Islet precursor cell (in vitro differentiated cells): ENCODE measurements around the gene PHACTR1.
A peak's percentile ranks its signal among the peaks of the same experiment; 100 is the strongest.

Experiments
- DNase-seq: peaks from one replicate; pipeline ENCODE4 v3.0.0-alpha.2; 2018

PHACTR1 gene

DNA sequence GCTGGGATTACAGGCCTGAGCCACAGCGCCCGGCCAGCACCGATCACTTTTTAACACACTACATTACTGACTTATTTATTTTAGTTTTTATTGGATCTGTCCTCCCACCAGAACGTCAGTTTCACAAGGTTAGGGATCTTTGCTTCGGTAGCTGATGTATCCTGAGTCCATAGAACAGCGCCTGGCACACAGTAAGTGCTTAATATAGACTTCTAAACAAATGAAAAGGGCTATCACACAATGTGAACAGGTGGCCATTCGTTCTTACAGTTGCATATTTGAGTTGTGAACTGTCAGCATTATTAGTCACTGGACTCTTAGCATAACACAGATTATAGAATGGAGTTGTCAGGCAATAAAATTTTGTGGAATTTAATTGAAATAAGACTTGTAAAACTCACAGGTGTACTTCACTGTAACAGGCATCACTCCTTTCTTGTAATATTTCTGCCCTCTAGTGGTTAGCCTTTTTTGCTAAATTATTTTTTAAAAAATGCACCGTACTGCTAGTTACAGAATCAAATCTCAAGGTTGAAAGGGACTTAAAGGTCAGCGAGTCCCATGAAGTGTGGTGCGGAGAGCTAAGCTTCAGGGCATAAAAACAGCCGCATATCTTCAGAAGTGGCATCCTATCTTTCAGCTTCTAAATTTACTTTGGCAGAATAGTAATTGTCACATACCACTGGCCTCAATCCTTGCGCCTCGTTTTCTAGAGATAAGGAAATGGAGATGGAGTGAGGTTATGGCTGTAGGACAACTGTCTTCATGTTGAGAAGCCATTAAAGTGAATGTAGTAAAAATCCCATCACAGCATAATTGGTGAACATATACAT lies 615.2 kb downstream of the PHACTR1 start:
- no peak for DNase-seq

DNA sequence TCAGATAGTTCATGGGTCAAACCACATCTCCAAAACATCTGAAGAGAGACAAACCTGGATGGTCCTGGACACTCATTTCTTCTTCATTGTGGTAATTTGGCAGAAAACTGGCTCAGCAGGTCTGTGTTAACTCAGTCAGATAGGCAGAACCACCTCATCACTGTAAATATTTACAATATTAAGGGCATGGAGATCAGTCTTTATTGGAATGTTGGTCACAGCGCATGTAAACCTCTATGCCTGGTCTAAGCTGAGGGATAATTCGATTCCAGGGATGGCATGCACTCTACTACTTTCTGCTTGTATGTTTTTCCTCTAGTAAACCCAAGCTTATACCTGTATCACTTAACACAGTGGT lies 615.8 kb downstream of the PHACTR1 start:
- no peak for DNase-seq

GRCh38 chr6:13334953-13335352 lies 618.4 kb downstream of the PHACTR1 start:
- DNase-seq: peak; percentile 75

- DNase-seq: peak; percentile 92
Observed at GRCh38 chr6:13336553-13336952, 620.0 kb downstream of the PHACTR1 start.

DNA sequence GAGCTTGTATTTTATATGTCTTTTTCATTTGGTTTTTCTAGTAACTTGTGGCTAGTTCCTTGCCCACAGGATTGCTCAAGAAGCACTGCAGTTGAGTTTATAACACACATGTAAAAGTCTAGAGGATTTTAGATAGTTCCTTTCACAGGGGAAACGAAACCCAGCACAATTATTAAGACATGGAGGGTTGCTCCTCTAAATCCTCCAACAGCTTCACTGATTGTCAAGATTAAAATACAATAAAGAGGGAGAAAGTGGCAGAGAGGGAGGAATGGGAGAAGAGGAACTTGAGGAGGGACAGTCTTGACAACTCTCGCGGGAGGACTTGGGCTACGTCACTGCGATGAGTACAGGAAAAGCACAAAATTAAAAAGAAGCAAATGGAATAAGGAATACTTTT lies 621.5 kb downstream of the PHACTR1 start:
- no peak for DNase-seq
